WERI-Rb-1 (cell line): Measurements from ENCODE around the gene ARG2.
A peak's percentile ranks its signal among the peaks of the same experiment; 100 is the strongest.

Experiments used
- DNase-seq: peaks from one replicate; pipeline ENCODE4 v3.0.0-alpha.2; 2020
- H3K27ac ChIP-seq: fragments of 250-450 bp; sonication (Bioruptor Pico); 2 replicates; pipeline ENCODE4 v1.5.1; 2020; ENCODE audit warnings: mild to moderate bottlenecking, moderate library complexity
- H3K27me3 ChIP-seq: fragments of 250-450 bp; sonication (Bioruptor Pico); 2 replicates; pipeline ENCODE4 v1.5.1; 2021; ENCODE audit warnings: mild to moderate bottlenecking, low read depth, moderate library complexity; ENCODE audit not compliant: insufficient read depth, severe bottlenecking
- H3K36me3 ChIP-seq: fragments of 250-450 bp; sonication (Bioruptor Pico); 2 replicates; pipeline ENCODE4 v1.5.1; 2020; ENCODE audit warnings: mild to moderate bottlenecking, moderate library complexity
- H3K4me3 ChIP-seq: 2 replicates; pipeline ENCODE4 v1.5.1; 2011; ENCODE audit warnings: low read depth, mild to moderate bottlenecking, control low read depth, low read length
- H3K9me3 ChIP-seq: fragments of 250-450 bp; sonication (Bioruptor Pico); 2 replicates; pipeline ENCODE4 v1.5.1; 2021; ENCODE audit warnings: mild to moderate bottlenecking, moderate library complexity; ENCODE audit not compliant: severe bottlenecking
- CTCF ChIP-seq: IDR thresholded peaks from 2 replicates; pipeline ENCODE4 v1.5.1; 2011; ENCODE audit warnings: low read depth, mild to moderate bottlenecking, control low read depth, inconsistent platforms, low read length

ARG2 gene

DNA sequence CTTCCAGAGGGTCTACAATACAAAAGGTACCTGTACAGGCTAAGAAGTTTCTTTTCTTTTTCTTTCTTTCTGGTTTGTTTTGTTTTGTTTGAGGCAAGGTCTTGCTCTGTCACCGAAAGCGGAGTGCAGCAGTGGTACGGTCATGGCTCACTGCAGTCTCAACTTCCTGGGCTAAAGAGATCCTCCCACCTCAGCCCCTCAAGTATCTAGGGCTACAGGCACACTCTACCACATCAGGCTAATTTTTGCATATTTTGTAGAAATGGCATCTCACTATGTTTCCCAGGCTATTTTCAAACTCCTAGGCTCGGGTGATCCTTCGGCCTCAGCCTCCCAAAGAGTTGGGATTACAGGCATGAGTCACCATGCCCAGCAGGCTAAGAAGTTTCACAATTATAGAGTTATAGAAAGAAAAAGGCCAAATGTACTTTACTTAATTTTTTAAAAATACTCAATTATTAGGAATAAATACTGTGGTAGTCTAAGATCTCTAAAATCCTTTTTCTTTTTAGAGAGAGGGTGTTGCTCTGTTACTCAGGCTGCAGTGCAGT, 16.6 kb upstream of the ARG2 start:
- no peaks in the 10 kb centered on the region for H3K27me3 ChIP-seq
- TF ChIP-seq CTCF = no peak

DNA sequence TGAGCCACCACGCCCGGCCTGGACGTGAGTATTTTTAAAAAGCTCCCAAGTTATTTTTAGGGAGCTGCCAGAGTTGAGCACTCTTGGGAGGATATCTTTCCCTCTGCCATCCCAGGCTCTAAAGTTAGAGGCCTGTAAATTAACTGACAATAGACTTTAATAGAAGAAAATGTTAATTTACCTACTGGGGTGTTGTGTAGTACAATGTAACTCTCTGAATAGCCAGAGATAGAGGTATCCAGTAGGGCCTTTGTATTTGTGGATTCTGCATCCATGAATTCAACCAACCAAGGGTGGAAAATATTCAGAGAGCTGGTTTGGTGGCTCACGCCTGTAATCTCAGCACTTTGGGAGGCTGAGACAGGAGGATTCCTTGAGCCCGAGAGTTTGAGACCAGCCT, 12.1 kb upstream of the ARG2 start:
- no peak for TF ChIP-seq CTCF
- Histone ChIP-seq H3K9me3 (no peaks in the 10 kb centered on the region), H3K27me3 (no peaks in the 10 kb centered on the region), H3K36me3 (no peaks in the 10 kb centered on the region), H3K4me3 (no peak overlapping the region), H3K27ac (no peak overlapping the region)
- no peak for DNase-seq

More for the DNA sequence above, 16.6 kb upstream of the ARG2 start:
- H3K36me3 ChIP-seq = no peaks in the 10 kb centered on the region
- no peak overlapping the region for H3K4me3 ChIP-seq
- no peak for DNase-seq
- H3K9me3 ChIP-seq = peaks cover 3% of the 10 kb centered on the region
- no peak overlapping the region for H3K27ac ChIP-seq

- Histone ChIP-seq H3K9me3 (no peaks in the 10 kb centered on the region), H3K36me3 (no peaks in the 10 kb centered on the region), H3K4me3 (no peak overlapping the region), H3K27ac (no peak overlapping the region), H3K27me3 (no peaks in the 10 kb centered on the region)
- no peak for TF ChIP-seq CTCF
- no peak for DNase-seq
Measured at GRCh38 chr14:67609642-67610310, 9.9 kb upstream of the ARG2 start.

- Histone ChIP-seq H3K4me3 (no peak overlapping the region), H3K9me3 (no peaks in the 10 kb centered on the region), H3K27me3 (no peaks in the 10 kb centered on the region), H3K36me3 (no peaks in the 10 kb centered on the region), H3K27ac (no peak overlapping the region)
- no peak for TF ChIP-seq CTCF
- DNase-seq = no peak
Measured at GRCh38 chr14:67610491-67610890, 9.2 kb upstream of the ARG2 start.

GRCh38 chr14:67618617-67619063, 1.1 kb upstream of the ARG2 start:
- H3K9me3 ChIP-seq = no peaks in the 10 kb centered on the region
- H3K36me3 ChIP-seq = peaks cover 28% of the 10 kb centered on the region
- DNase-seq = no peak
- H3K27me3 ChIP-seq = no peaks in the 10 kb centered on the region
- TF ChIP-seq CTCF = peak; percentile 40; the same call in 1 of the 2 replicates
- H3K4me3 ChIP-seq = no peak overlapping the region
- no peak overlapping the region for H3K27ac ChIP-seq
